ENCODE results near the gene YEATS2. TPM values are rescaled to one million over a fixed set of nuclear protein-coding genes. Genes with fewer than 3 reads are reported as not detected.

The YEATS2 gene
- total RNA-seq, 1 experiment from 2014 or later = 22.7 TPM

- no peak for DNase-seq (ENCODE audit: low spot score)
These were observed 115.3 kb downstream of the YEATS2 start for GRCh38 chr3:183812761-183813445.

GRCh38 chr3:183814240-183814639 lies 116.6 kb downstream of the YEATS2 start:
- DNase-seq (ENCODE audit: low spot score) = no peak

- DNase-seq (ENCODE audit: low spot score) = no peak
These were observed 118.0 kb downstream of the YEATS2 start for GRCh38 chr3:183815563-183815940.

- no peak for DNase-seq (ENCODE audit: low spot score)
These were observed 118.4 kb downstream of the YEATS2 start for GRCh38 chr3:183815951-183816475.

- no peak for DNase-seq (ENCODE audit: low spot score)
These were observed 119.3 kb downstream of the YEATS2 start for GRCh38 chr3:183816681-183817510.

- no peak for DNase-seq (ENCODE audit: low spot score)
These were observed 120.0 kb downstream of the YEATS2 start for GRCh38 chr3:183817639-183818038.

- no peak for DNase-seq (ENCODE audit: low spot score)
These were observed 120.5 kb downstream of the YEATS2 start for GRCh38 chr3:183818041-183818620.

- DNase-seq (ENCODE audit: low spot score) = no peak
These were observed 121.4 kb downstream of the YEATS2 start for GRCh38 chr3:183818706-183819624.

GRCh38 chr3:183819831-183820230 lies 122.2 kb downstream of the YEATS2 start:
- DNase-seq (ENCODE audit: low spot score) = no peak

- DNase-seq (ENCODE audit: low spot score) = no peak
These were observed 125.0 kb downstream of the YEATS2 start for GRCh38 chr3:183822631-183823030.

- no peak for DNase-seq (ENCODE audit: low spot score)
These were observed 126.4 kb downstream of the YEATS2 start for GRCh38 chr3:183823963-183824362.

GRCh38 chr3:183824761-183825455 lies 127.3 kb downstream of the YEATS2 start:
- no peak for DNase-seq (ENCODE audit: low spot score)

GRCh38 chr3:183825456-183826161 lies 128.0 kb downstream of the YEATS2 start, which contains the start of gene MAP6D1:
Gene MAP6D1 (minus strand): TSS chr3:183825577. CDS start chr3:183825547, 30 bp downstream.
- DNase-seq (ENCODE audit: low spot score) = no peak

- DNase-seq (ENCODE audit: low spot score) = no peak
These were observed 129.1 kb downstream of the YEATS2 start for GRCh38 chr3:183826448-183827250.

GRCh38 chr3:183827809-183828537 lies 130.4 kb downstream of the YEATS2 start:
- DNase-seq (ENCODE audit: low spot score) = no peak

GRCh38 chr3:183828538-183828870 lies 130.9 kb downstream of the YEATS2 start:
- no peak for DNase-seq (ENCODE audit: low spot score)

- no peak for DNase-seq (ENCODE audit: low spot score)
These were observed 131.9 kb downstream of the YEATS2 start for GRCh38 chr3:183829466-183829865.

GRCh38 chr3:183830187-183830586 lies 132.6 kb downstream of the YEATS2 start:
- no peak for DNase-seq (ENCODE audit: low spot score)

- no peak for DNase-seq (ENCODE audit: low spot score)
These were observed 135.9 kb downstream of the YEATS2 start for GRCh38 chr3:183833516-183833915.

Data from H4 (cell line).